HG02884 (cell line): ENCODE results near the gene MICU1.
A peak's percentile ranks its signal among the peaks of the same experiment; 100 is the strongest.
"Not testable (repeated sequence)": the region's sequence is repeated elsewhere in the genome, so short reads cannot be mapped to it uniquely, and the experiment has no call there.

Experiments used
- ATAC-seq: cut with Tn5 transposase; IDR thresholded peaks from one replicate; pipeline ENCODE4 v1.9.1; 2021; ENCODE audit warnings: mild to moderate bottlenecking, moderate library complexity; ENCODE audit not compliant: unreplicated experiment

MICU1 gene

GRCh38 chr10:72407471-72407870, 218.4 kb downstream of the MICU1 start:
- no peak for ATAC-seq

- ATAC-seq = not testable (repeated sequence)
Observed at GRCh38 chr10:72395581-72395980, 230.3 kb downstream of the MICU1 start.

GRCh38 chr10:72392571-72392970, 233.3 kb downstream of the MICU1 start:
- no peak for ATAC-seq

GRCh38 chr10:72390764-72391163, 235.1 kb downstream of the MICU1 start:
- no peak for ATAC-seq

- ATAC-seq = no peak
Observed at GRCh38 chr10:72389716-72390115, 236.2 kb downstream of the MICU1 start.

GRCh38 chr10:72389014-72389413, 236.9 kb downstream of the MICU1 start:
- ATAC-seq = no peak

- no peak for ATAC-seq
Observed at GRCh38 chr10:72388062-72388461, 237.8 kb downstream of the MICU1 start.

- no peak for ATAC-seq
Observed at GRCh38 chr10:72386916-72387586, 238.8 kb downstream of the MICU1 start.

- ATAC-seq = no peak
Observed at GRCh38 chr10:72385724-72386123, 240.2 kb downstream of the MICU1 start.

GRCh38 chr10:72384982-72385381, 240.9 kb downstream of the MICU1 start:
- ATAC-seq = not testable (repeated sequence)

GRCh38 chr10:72379776-72380175, 246.1 kb downstream of the MICU1 start:
- no peak for ATAC-seq

GRCh38 chr10:72379062-72379461, 246.8 kb downstream of the MICU1 start:
- ATAC-seq = no peak

- ATAC-seq = no peak
Observed at GRCh38 chr10:72375585-72375984, 250.3 kb downstream of the MICU1 start.

- ATAC-seq = no peak
Observed at GRCh38 chr10:72375173-72375572, 250.7 kb downstream of the MICU1 start.

GRCh38 chr10:72370201-72370722, 255.6 kb downstream of the MICU1 start:
- ATAC-seq = no peak

GRCh38 chr10:72367301-72367960, 258.4 kb downstream of the MICU1 start:
- no peak for ATAC-seq

- ATAC-seq = no peak
Observed at GRCh38 chr10:72365106-72365895, 260.6 kb downstream of the MICU1 start.

GRCh38 chr10:72364239-72364777, 261.6 kb downstream of the MICU1 start:
- peak; percentile 72 for ATAC-seq

- ATAC-seq = no peak
Observed at GRCh38 chr10:72356987-72357386, 268.9 kb downstream of the MICU1 start.

GRCh38 chr10:72356115-72356514, 269.8 kb downstream of the MICU1 start:
- no peak for ATAC-seq

GRCh38 chr10:72355214-72355555, 270.7 kb downstream of the MICU1 start:
- no peak for ATAC-seq
